HepG2 (cell line): ENCODE data around the gene PCBP4. TPM values are rescaled to one million over a fixed set of nuclear protein-coding genes. Genes with fewer than 3 reads are reported as not detected.

Experiments used
- AKAP8 ChIP-seq: sonication (generic); formaldehyde crosslinking; IDR thresholded peaks from 2 replicates; pipeline ENCODE4 v1.5.1; 2020; ENCODE audit warnings: mild to moderate bottlenecking, missing genetic modification reagents
- ASH2L ChIP-seq: fragments of 300-600, 200-600 bp; sonication (generic); IDR thresholded peaks from 2 replicates; pipeline ENCODE4 v1.7.0; 2017; ENCODE audit warnings: low read depth, mild to moderate bottlenecking, moderate library complexity, mixed read lengths, low read length; ENCODE audit not compliant: insufficient read length
- JDP2 ChIP-seq: sonication (generic); formaldehyde crosslinking; IDR thresholded peaks from 2 replicates; pipeline ENCODE4 v1.8.1; 2022; ENCODE audit warnings: missing genetic modification reagents, borderline replicate concordance
- JUN ChIP-seq: sonication (generic); formaldehyde crosslinking; IDR thresholded peaks from 2 replicates; pipeline ENCODE4 v1.4.0; 2020; ENCODE audit warnings: mild to moderate bottlenecking, missing genetic modification reagents
- MED8 ChIP-seq: sonication (generic); formaldehyde crosslinking; IDR thresholded peaks from 2 replicates; pipeline ENCODE4 v1.8.1; 2023; ENCODE audit warnings: mild to moderate bottlenecking, missing genetic modification reagents; ENCODE audit not compliant: insufficient replicate concordance
- MIER3 ChIP-seq: IDR thresholded peaks from 2 replicates; pipeline ENCODE4 v1.6.1; 2016; ENCODE audit warnings: missing compliant biosample characterization, borderline replicate concordance
- NBN ChIP-seq: fragments of 450-650 bp; conservative IDR thresholded peaks from 2 replicates; pipeline ENCODE4 v1.6.1; 2017
- NFE2L1 ChIP-seq: sonication (generic); formaldehyde crosslinking; IDR thresholded peaks from 2 replicates; pipeline ENCODE4 v1.4.0; 2020; ENCODE audit warnings: missing genetic modification reagents, mild to moderate bottlenecking, borderline replicate concordance
- NFIB ChIP-seq: sonication (generic); formaldehyde crosslinking; IDR thresholded peaks from 2 replicates; pipeline ENCODE4 v1.9.0; 2021; ENCODE audit warnings: missing genetic modification reagents, mild to moderate bottlenecking, borderline replicate concordance
- RFXAP ChIP-seq: sonication (generic); formaldehyde crosslinking; IDR thresholded peaks from 2 replicates; pipeline ENCODE4 v1.4.0; 2020; ENCODE audit warnings: missing genetic modification reagents, borderline replicate concordance
- ZNF180 ChIP-seq: sonication (generic); formaldehyde crosslinking; IDR thresholded peaks from 2 replicates; pipeline ENCODE4 v1.4.0; 2020; ENCODE audit warnings: low read depth, missing genetic modification reagents, borderline replicate concordance
- ZNF30 ChIP-seq: sonication (generic); formaldehyde crosslinking; IDR thresholded peaks from 2 replicates; pipeline ENCODE4 v1.5.0; 2020; ENCODE audit warnings: mild to moderate bottlenecking, missing genetic modification reagents
- ZNF343 ChIP-seq: sonication (generic); formaldehyde crosslinking; IDR thresholded peaks from 2 replicates; pipeline ENCODE4 v1.4.0; 2020; ENCODE audit warnings: mild to moderate bottlenecking, missing genetic modification reagents
- ZNF598 ChIP-seq: sonication (generic); formaldehyde crosslinking; IDR thresholded peaks from 2 replicates; pipeline ENCODE4 v1.5.1; 2020; ENCODE audit warnings: mild to moderate bottlenecking, missing genetic modification reagents, borderline replicate concordance
- ZNF891 ChIP-seq: sonication (generic); formaldehyde crosslinking; IDR thresholded peaks from 2 replicates; pipeline ENCODE4 v1.5.0; 2020; ENCODE audit warnings: mild to moderate bottlenecking, missing genetic modification reagents
- polyA plus RNA-seq, 8 experiments: library from polyadenylated mRNA; depleted of rRNA in 3 of 8; stranded (reverse) in 7 of 8; unstranded in 1 of 8; fragments of >200 nt; fragmentation: Illumina TruSeq in 4 of 8; extraction: Trizol in 4 of 8; gene quantifications; 2 replicates each; pipeline versions ENCODE4 v1.2.1 to v1.2.3, GENCODE V29; 2011 to 2016; ENCODE audit warnings: low read depth in 4 of 8, missing spikeins in 1 of 8, mixed read lengths in 1 of 8; ENCODE audit not compliant: insufficient read depth in 1 of 8
- total RNA-seq, 5 experiments: library from RNA; depleted of rRNA; stranded (reverse); fragments of >200 nt; fragmentation: Illumina TruSeq; extraction: Trizol; gene quantifications; 2 replicates each; pipeline ENCODE4 v1.2.3, GENCODE V29; 2016; ENCODE audit warnings: low read depth in 1 of 5
- TF ChIP-seq, protein P1 (sequence below): sonication (generic); formaldehyde crosslinking; IDR thresholded peaks from 2 replicates; pipeline ENCODE4 v1.4.0; 2020; ENCODE audit warnings: missing genetic modification reagents
- TF ChIP-seq, protein P2 (sequence below): sonication (generic); formaldehyde crosslinking; IDR thresholded peaks from 2 replicates; pipeline ENCODE4 v1.5.0; 2020; ENCODE audit warnings: mild to moderate bottlenecking, low read depth, missing genetic modification reagents, borderline replicate concordance
- TF ChIP-seq, protein P3 (sequence below): sonication (generic); formaldehyde crosslinking; IDR thresholded peaks from 2 replicates; pipeline ENCODE4 v1.4.0; 2020; ENCODE audit warnings: mild to moderate bottlenecking, missing genetic modification reagents

PCBP4 gene
- total and polyA plus RNA-seq, 2 of the 13 experiments (the other 11 are each of a cell fraction or from before 2014, with no cell fraction given): 36.8 to 51.3 TPM

DNA sequence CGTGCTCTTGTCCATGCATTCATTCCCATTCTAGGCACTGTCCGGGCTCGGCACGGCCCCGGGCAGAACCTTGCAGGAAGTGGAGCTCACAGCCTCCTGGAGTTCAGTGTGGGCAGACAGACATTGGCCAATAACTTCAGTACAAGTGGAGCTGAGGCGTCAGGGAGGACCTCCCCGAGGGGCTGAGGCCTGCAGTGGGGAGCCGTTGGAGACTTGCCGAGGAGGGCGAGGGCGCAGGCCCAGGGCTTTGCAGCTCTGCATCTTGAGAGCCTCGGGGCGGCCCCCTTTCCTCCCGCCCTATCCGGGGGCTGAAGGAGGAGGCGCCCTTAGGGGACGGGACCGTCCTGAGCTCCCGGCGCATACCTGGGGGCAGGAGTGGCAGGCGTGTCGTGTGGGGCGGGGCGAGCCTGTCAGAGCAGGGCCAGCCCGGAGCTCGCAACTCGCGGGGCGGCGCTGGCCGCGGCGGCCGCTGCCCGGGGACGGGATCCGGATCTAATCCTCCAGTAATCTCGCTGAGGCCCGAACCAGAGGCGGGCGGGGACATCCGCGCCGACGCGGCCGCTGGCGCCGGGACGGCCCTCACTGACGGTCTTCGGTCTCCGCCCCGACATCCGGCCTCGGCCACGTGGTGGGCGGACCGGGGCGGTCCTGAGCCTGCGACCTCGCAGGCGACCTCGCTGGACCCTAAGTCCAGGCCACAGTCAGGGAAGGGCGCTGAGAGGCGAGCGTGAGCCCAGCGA lies 15.8 kb upstream of the PCBP4 start, which contains the start of gene ACY1 (continued):
- TF ChIP-seq ASH2L (peak; percentile 44), RFXAP (CRISPR knock-in tag) (no peak), ZNF180 (CRISPR knock-in tag) (no peak), ZNF30 (CRISPR knock-in tag) (no peak), JDP2 (CRISPR knock-in tag) (no peak), MED8 (peak; percentile 36), NBN (no peak), ZNF891 (CRISPR knock-in tag) (peak; percentile 38; the same call in 1 of the 2 replicates), MIER3 (CRISPR knock-in tag) (no peak; the same call in 1 of the 2 replicates), ZNF343 (CRISPR knock-in tag) (peak; percentile 83; the same call in 1 of the 2 replicates), NFIB (no peak), ZNF598 (CRISPR knock-in tag) (peak; percentile 15; the same call in 1 of the 2 replicates), NFE2L1 (CRISPR knock-in tag) (peak; percentile 79; the same call in 1 of the 2 replicates), AKAP8 (CRISPR knock-in tag) (no peak; the same call in 1 of the 2 replicates), JUN (CRISPR knock-in tag) (no peak)
- TF ChIP-seq, protein P1, sequence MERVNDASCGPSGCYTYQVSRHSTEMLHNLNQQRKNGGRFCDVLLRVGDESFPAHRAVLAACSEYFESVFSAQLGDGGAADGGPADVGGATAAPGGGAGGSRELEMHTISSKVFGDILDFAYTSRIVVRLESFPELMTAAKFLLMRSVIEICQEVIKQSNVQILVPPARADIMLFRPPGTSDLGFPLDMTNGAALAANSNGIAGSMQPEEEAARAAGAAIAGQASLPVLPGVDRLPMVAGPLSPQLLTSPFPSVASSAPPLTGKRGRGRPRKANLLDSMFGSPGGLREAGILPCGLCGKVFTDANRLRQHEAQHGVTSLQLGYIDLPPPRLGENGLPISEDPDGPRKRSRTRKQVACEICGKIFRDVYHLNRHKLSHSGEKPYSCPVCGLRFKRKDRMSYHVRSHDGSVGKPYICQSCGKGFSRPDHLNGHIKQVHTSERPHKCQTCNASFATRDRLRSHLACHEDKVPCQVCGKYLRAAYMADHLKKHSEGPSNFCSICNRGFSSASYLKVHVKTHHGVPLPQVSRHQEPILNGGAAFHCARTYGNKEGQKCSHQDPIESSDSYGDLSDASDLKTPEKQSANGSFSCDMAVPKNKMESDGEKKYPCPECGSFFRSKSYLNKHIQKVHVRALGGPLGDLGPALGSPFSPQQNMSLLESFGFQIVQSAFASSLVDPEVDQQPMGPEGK: peak; percentile 97
- TF ChIP-seq, protein P2, sequence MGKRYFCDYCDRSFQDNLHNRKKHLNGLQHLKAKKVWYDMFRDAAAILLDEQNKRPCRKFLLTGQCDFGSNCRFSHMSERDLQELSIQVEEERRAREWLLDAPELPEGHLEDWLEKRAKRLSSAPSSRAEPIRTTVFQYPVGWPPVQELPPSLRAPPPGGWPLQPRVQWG (CRISPR knock-in tag): no peak; the same call in 1 of the 2 replicates
- TF ChIP-seq, protein P3, sequence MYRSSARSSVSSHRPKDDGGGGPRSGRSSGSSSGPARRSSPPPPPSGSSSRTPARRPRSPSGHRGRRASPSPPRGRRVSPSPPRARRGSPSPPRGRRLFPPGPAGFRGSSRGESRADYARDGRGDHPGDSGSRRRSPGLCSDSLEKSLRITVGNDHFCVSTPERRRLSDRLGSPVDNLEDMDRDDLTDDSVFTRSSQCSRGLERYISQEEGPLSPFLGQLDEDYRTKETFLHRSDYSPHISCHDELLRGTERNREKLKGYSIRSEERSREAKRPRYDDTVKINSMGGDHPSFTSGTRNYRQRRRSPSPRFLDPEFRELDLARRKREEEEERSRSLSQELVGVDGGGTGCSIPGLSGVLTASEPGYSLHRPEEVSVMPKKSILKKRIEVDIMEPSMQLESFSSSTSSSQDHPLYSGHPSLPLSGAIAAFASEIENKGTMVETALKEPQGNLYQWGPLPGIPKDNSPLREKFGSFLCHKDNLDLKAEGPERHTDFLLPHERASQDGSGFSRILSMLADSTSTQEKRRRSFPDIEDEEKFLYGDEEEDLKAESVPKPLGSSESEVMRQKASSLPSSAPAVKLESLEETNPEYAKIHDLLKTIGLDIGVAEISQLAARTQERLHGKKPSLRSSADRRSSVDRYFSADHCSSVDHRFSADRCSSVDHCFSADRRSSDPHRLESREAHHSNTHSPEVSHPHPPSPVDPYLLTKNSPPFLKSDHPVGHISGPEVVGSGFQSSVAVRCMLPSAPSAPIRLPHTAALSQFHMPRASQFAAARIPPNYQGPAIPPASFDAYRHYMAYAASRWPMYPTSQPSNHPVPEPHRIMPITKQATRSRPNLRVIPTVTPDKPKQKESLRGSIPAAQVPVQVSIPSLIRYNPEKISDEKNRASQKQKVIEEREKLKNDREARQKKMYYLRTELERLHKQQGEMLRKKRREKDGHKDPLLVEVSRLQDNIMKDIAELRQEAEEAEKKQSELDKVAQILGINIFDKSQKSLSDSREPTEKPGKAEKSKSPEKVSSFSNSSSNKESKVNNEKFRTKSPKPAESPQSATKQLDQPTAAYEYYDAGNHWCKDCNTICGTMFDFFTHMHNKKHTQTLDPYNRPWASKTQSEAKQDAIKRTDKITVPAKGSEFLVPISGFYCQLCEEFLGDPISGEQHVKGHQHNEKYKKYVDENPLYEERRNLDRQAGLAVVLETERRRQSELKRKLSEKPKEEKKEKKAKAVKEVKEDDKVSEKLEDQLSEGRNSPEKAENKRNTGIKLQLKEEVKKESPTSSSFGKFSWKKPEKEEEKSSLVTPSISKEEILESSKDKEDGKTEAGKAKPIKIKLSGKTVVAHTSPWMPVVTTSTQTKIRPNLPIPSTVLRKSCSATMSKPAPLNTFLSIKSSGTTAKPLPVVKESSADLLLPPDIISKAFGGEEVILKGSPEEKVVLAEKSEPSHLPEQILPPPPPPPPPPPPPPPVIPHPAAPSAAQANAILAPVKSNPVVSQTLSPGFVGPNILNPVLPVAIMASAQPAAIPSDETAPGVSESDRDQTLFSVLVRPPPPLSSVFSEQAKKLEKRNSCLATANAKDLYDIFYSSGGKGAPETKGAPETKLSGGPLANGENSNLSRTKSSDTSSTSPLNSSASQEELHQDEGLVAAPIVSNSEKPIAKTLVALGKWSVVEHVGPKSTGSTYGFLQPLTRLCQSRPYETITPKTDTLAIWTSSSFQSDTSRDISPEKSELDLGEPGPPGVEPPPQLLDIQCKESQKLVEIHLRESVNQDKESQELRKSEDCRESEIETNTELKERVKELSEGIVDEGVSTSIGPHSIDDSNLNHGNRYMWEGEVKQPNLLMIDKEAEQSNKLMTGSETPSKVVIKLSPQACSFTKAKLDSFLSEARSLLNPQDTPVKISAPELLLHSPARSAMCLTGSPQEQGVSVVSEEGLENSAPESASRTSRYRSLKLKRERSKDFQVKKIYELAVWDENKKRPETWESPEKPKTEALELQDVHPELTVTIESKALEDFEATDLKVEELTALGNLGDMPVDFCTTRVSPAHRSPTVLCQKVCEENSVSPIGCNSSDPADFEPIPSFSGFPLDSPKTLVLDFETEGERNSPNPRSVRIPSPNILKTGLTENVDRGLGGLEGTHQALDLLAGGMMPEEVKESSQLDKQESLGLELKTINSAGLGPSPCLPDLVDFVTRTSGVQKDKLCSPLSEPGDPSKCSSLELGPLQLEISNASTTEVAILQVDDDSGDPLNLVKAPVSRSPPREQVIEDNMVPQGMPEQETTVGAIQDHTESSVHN: peak; percentile 70; the same call in 1 of the 2 replicates
